HepG2 (cell line): Measurements from ENCODE around the gene NELL1. TPM values are rescaled to one million over a fixed set of nuclear protein-coding genes. Genes with fewer than 3 reads are reported as not detected.

ENCODE experiments used
- ATAC-seq: fragments of 200-7000 bp; cut with Tn5 transposase; 3 replicates; pipeline ENCODE4 v1.9.1; 2020; ENCODE audit warnings: mild to moderate bottlenecking, moderate library complexity
- BruUV-seq: library from RNA; stranded (reverse); fragments of 400-500 nt; replicated peaks from 2 replicates; lab custom pipeline; 2021; lab: Mats Ljungman, UMichigan
- CTCF ChIA-PET: fragments of 300-600 bp; formaldehyde crosslinking; extraction: SDS; loops from one replicate; lab custom pipeline; 2021; ENCODE audit warnings: low total read pairs, inconsistent platforms, low intra/inter-chr PET ratio; lab: Yijun Ruan, JAX
- POLR2A ChIA-PET: fragments of 350-600 bp; sonication (Branson Sonifier 250); formaldehyde crosslinking; loops from one replicate; lab custom pipeline; 2020; ENCODE audit warnings: antibody characterized with exemption, inconsistent platforms; lab: Yijun Ruan, JAX
- DNase-seq: peaks from one replicate; pipeline ENCODE4 v3.0.0-alpha.2; 2015; ENCODE audit warnings: low spot score
- FAIRE-seq: peaks from 3 replicates; lab custom pipeline; 2011; peaks lifted over from hg19 to GRCh38; lab: Jason Lieb, UNC
- H2AFZ ChIP-seq: one replicate; pipeline ENCODE4 v1.6.1; 2011; ENCODE audit warnings: low read length, inconsistent platforms
- H3K27ac ChIP-seq: fragments of 300-600 bp; 3 replicates; pipeline ENCODE4 v1.8.0; 2011; ENCODE audit warnings: mixed run types, mild to moderate bottlenecking, mixed read lengths, low read length, inconsistent platforms; ENCODE audit not compliant: insufficient read depth; ENCODE audit errors: extremely low read length
- H3K27me3 ChIP-seq, 2 experiments: fragments of 200-600 bp in 1 of 2; 2 replicates in 1 of 2; 3 replicates in 1 of 2; pipeline versions ENCODE4 v1.6.0 to v1.8.0; 2011; ENCODE audit warnings: low read length in 2 of 2, mild to moderate bottlenecking in 2 of 2, moderate library complexity in 2 of 2, inconsistent platforms in 1 of 2; ENCODE audit not compliant: insufficient read depth in 2 of 2, control insufficient read depth in 1 of 2
- H3K36me3 ChIP-seq, 2 experiments: fragments of 200-600 bp in 1 of 2; replicated peaks in 1 of 2; 2 replicates in 1 of 2; 3 replicates in 1 of 2; pipeline versions ENCODE4 v1.5.1 to v1.8.0; 2011; ENCODE audit warnings: low read length in 2 of 2, inconsistent platforms in 1 of 2; ENCODE audit not compliant: insufficient read depth in 2 of 2, control insufficient read depth in 1 of 2
- H3K4me1 ChIP-seq: 2 replicates; pipeline ENCODE4 v1.5.1; 2012; ENCODE audit warnings: low read length, inconsistent platforms; ENCODE audit not compliant: insufficient read depth
- H3K4me2 ChIP-seq: 2 replicates; pipeline ENCODE4 v1.6.0; 2011; ENCODE audit warnings: low read depth, low read length, inconsistent platforms
- H3K4me3 ChIP-seq, 3 experiments: fragments of 200-600 bp in 1 of 3; sonication (generic), shearing (Covaris generic) in 1 of 3; replicated peaks in 1 of 3; 2 replicates each; pipeline ENCODE4 v1.5.1; 2011 to 2016; ENCODE audit warnings: low read length in 3 of 3, inconsistent platforms in 2 of 3, low read depth in 2 of 3, mild to moderate bottlenecking in 2 of 3, control low read depth in 1 of 3, mixed read lengths in 1 of 3; ENCODE audit not compliant: insufficient read depth in 1 of 3
- H3K79me2 ChIP-seq: one replicate; pipeline ENCODE4 v1.6.1; 2011; ENCODE audit warnings: low read length, inconsistent platforms; ENCODE audit not compliant: insufficient read depth
- H3K9ac ChIP-seq: 2 replicates; pipeline ENCODE4 v1.6.0; 2011; ENCODE audit warnings: mild to moderate bottlenecking, low read depth, low read length, inconsistent platforms; ENCODE audit not compliant: insufficient read depth
- H3K9me3 ChIP-seq: 2 replicates; pipeline ENCODE4 v1.5.1; 2012; ENCODE audit warnings: mild to moderate bottlenecking, low read length
- H4K20me1 ChIP-seq: 2 replicates; pipeline ENCODE4 v1.6.0; 2011; ENCODE audit warnings: inconsistent platforms, mild to moderate bottlenecking, low read length, moderate library complexity; ENCODE audit not compliant: insufficient read depth
- HMG20B ChIP-seq: conservative IDR thresholded peaks from 2 replicates; pipeline ENCODE4 v1.6.1; 2016; ENCODE audit warnings: missing genetic modification reagents, missing compliant biosample characterization
- HNRNPL ChIP-seq: fragments of 200-400 bp; formaldehyde crosslinking; IDR thresholded peaks from 2 replicates; pipeline ENCODE4 v1.6.1; 2017; ENCODE audit warnings: mild to moderate bottlenecking, low read depth, low read length
- NR2F1 ChIP-seq, 2 experiments: fragments of 450-650 bp in 1 of 2; formaldehyde crosslinking in 1 of 2; IDR thresholded peaks; 2 replicates each; pipeline versions ENCODE4 v1.5.0 to v1.6.1; 2016 to 2020; ENCODE audit warnings: mild to moderate bottlenecking in 1 of 2, missing compliant biosample characterization in 1 of 2, missing genetic modification reagents in 1 of 2, moderate library complexity in 1 of 2
- RBM22 ChIP-seq: fragments of 200-400 bp; formaldehyde crosslinking; optimal IDR thresholded peaks from 2 replicates; pipeline ENCODE3; 2017; ENCODE audit warnings: mild to moderate bottlenecking, low read length, moderate library complexity
- SMC3 ChIP-seq: IDR thresholded peaks from 2 replicates; pipeline ENCODE4 v1.6.1; 2011; ENCODE audit warnings: low read length, improper control_type of control experiment
- SOX13 ChIP-seq, 3 experiments: fragments of 450-650 bp in 1 of 3; sonication (generic) in 1 of 3; formaldehyde crosslinking in 1 of 3; IDR thresholded peaks in 2 of 3; conservative IDR thresholded peaks in 1 of 3; 2 replicates each; pipeline versions ENCODE4 v1.5.0 to v1.6.1; 2016 to 2020; ENCODE audit warnings: antibody characterized with exemption in 1 of 3, mild to moderate bottlenecking in 1 of 3, missing compliant biosample characterization in 1 of 3, missing genetic modification reagents in 1 of 3, moderate library complexity in 1 of 3
- STAG1 ChIP-seq: sonication (generic); formaldehyde crosslinking; IDR thresholded peaks from 2 replicates; pipeline ENCODE4 v1.4.0; 2020; ENCODE audit warnings: missing genetic modification reagents
- TEAD2 ChIP-seq: sonication (generic); formaldehyde crosslinking; IDR thresholded peaks from 2 replicates; pipeline ENCODE4 v1.9.0; 2021; ENCODE audit warnings: missing genetic modification reagents
- ZNF124 ChIP-seq: sonication (generic); formaldehyde crosslinking; IDR thresholded peaks from 2 replicates; pipeline ENCODE4 v1.4.0; 2020; ENCODE audit warnings: missing genetic modification reagents
- ZNF335 ChIP-seq: sonication (generic); formaldehyde crosslinking; IDR thresholded peaks from 2 replicates; pipeline ENCODE4 v1.4.0; 2020; ENCODE audit warnings: missing genetic modification reagents
- WGBS: methylation state at CpG from one replicate; pipeline ENCODE4 v1.1.6; 2017; ENCODE audit warnings: low lambda C conversion rate; 5-methylcytosine and 5-hydroxymethylcytosine counted together
- in situ Hi-C: cut with HindIII; loops from 2 replicates; pipeline ENCODE4 v1.10.0; 2017; ENCODE audit warnings: low pct_unique_long_range_greater_than_20kb; ENCODE audit not compliant: extremely low pct_ligation_motif_present
- intact Hi-C: fragments of 100-400 bp; cut with micrococcal nuclease; formaldehyde crosslinking; loops from one replicate; pipeline ENCODE4 v1.10.0; 2022; ENCODE audit not compliant: unreplicated experiment
- polyA plus RNA-seq, 8 experiments: library from polyadenylated mRNA; depleted of rRNA in 3 of 8; stranded (reverse) in 7 of 8; unstranded in 1 of 8; fragments of >200 nt; fragmentation: Illumina TruSeq in 4 of 8; extraction: Trizol in 4 of 8; gene quantifications; 2 replicates each; pipeline versions ENCODE4 v1.2.1 to v1.2.3, GENCODE V29; 2011 to 2016; ENCODE audit warnings: low read depth in 4 of 8, missing spikeins in 1 of 8, mixed read lengths in 1 of 8; ENCODE audit not compliant: insufficient read depth in 1 of 8
- total RNA-seq, 5 experiments: library from RNA; depleted of rRNA; stranded (reverse); fragments of >200 nt; fragmentation: Illumina TruSeq; extraction: Trizol; gene quantifications; 2 replicates each; pipeline ENCODE4 v1.2.3, GENCODE V29; 2016; ENCODE audit warnings: low read depth in 1 of 5
- TF ChIP-seq, protein P1 (sequence below): fragments of 450-650 bp; IDR thresholded peaks from 2 replicates; pipeline ENCODE4 v1.6.1; 2016
- TF ChIP-seq, protein P2 (sequence below): IDR thresholded peaks from 2 replicates; pipeline ENCODE4 v1.6.1; 2016; ENCODE audit warnings: control low read depth
- TF ChIP-seq, protein P3 (sequence below): sonication (generic); formaldehyde crosslinking; IDR thresholded peaks from 2 replicates; pipeline ENCODE4 v1.5.0; 2020; ENCODE audit warnings: mild to moderate bottlenecking, missing genetic modification reagents, moderate library complexity

NELL1 gene
- total and polyA plus RNA-seq, 2 of the 13 experiments (the other 11 are each of a cell fraction or from before 2014, with no cell fraction given), result not detected

DNA sequence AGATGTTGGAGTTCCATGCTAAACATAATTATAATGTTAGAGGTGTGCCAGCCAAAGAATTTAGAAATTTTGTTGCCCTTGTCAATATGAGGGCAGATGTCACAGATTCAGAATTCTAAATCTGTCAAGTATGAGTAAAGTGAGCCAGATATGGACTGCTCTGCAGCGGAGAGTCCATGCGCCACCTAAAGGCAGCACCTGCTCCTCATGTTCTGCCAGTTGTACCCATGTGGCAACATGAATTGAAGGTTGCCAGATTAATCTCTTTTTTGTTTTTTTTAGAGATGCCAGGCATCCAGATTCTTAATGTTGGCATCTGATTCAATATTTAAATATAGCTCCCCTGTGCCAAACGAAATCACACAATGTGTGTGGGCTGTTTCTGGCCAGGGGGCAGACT lies 844.9 kb downstream of the NELL1 start:
- CTCF ChIA-PET, result no interaction called here
- peak; percentile 80 for ATAC-seq
- Histone ChIP-seq H3K27me3 (no peaks in the 10 kb centered on the region; a peak in 1 of 5 replicates), H4K20me1 (no peaks in the 10 kb centered on the region), H3K36me3 (no peaks in the 10 kb centered on the region), H3K4me3 (no peak overlapping the region), H2AFZ (no peak overlapping the region), H3K4me2 (no peak overlapping the region), H3K9me3 (no peaks in the 10 kb centered on the region), H3K4me1 (no peaks in the 10 kb centered on the region), H3K9ac (no peak overlapping the region), H3K79me2 (no peaks in the 10 kb centered on the region), H3K27ac (no peak overlapping the region)
- TF ChIP-seq, protein P1, sequence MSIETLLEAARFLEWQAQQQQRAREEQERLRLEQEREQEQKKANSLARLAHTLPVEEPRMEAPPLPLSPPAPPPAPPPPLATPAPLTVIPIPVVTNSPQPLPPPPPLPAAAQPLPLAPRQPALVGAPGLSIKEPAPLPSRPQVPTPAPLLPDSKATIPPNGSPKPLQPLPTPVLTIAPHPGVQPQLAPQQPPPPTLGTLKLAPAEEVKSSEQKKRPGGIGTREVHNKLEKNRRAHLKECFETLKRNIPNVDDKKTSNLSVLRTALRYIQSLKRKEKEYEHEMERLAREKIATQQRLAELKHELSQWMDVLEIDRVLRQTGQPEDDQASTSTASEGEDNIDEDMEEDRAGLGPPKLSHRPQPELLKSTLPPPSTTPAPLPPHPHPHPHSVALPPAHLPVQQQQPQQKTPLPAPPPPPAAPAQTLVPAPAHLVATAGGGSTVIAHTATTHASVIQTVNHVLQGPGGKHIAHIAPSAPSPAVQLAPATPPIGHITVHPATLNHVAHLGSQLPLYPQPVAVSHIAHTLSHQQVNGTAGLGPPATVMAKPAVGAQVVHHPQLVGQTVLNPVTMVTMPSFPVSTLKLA, result peak; percentile 43; the same call in 1 of the 2 replicates
- TF ChIP-seq SOX13 (IDR thresholded peaks at IDR 0.05) (no peak), SOX13 (CRISPR knock-in tag; conservative IDR thresholded peaks at IDR 0.05 in 1 of 2, IDR thresholded peaks at IDR 0.05 in 1 of 2) (no peak), SMC3 (peak; percentile 12; the same call in 1 of the 2 replicates), RBM22 (no peak), NR2F1 (CRISPR knock-in tag; IDR thresholded peaks at IDR 0.05) (no peak), HMG20B (no peak), TEAD2 (CRISPR knock-in tag) (no peak), ZNF124 (CRISPR knock-in tag) (no peak), STAG1 (peak; percentile 30; the same call in 1 of the 2 replicates), ZNF335 (CRISPR knock-in tag) (no peak), HNRNPL (no peak)
- TF ChIP-seq, protein P2, sequence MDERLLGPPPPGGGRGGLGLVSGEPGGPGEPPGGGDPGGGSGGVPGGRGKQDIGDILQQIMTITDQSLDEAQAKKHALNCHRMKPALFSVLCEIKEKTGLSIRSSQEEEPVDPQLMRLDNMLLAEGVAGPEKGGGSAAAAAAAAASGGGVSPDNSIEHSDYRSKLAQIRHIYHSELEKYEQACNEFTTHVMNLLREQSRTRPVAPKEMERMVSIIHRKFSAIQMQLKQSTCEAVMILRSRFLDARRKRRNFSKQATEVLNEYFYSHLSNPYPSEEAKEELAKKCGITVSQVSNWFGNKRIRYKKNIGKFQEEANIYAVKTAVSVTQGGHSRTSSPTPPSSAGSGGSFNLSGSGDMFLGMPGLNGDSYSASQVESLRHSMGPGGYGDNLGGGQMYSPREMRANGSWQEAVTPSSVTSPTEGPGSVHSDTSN (CRISPR knock-in tag), result no peak
- TF ChIP-seq, protein P3, sequence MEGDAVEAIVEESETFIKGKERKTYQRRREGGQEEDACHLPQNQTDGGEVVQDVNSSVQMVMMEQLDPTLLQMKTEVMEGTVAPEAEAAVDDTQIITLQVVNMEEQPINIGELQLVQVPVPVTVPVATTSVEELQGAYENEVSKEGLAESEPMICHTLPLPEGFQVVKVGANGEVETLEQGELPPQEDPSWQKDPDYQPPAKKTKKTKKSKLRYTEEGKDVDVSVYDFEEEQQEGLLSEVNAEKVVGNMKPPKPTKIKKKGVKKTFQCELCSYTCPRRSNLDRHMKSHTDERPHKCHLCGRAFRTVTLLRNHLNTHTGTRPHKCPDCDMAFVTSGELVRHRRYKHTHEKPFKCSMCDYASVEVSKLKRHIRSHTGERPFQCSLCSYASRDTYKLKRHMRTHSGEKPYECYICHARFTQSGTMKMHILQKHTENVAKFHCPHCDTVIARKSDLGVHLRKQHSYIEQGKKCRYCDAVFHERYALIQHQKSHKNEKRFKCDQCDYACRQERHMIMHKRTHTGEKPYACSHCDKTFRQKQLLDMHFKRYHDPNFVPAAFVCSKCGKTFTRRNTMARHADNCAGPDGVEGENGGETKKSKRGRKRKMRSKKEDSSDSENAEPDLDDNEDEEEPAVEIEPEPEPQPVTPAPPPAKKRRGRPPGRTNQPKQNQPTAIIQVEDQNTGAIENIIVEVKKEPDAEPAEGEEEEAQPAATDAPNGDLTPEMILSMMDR (CRISPR knock-in tag), result peak; percentile 49
- intact Hi-C loops (loop anchor here (5.0 kb wide), 2 partner anchors 618 to 1387 kb away; no protein-coding TSS in a partner anchor), in situ Hi-C loops (loop anchor here (5.0 kb wide), 1 partner anchor 867 kb away; no protein-coding TSS in a partner anchor)
- 7% methylated on average over 3 of the region's 3 CpGs for WGBS
- no TSS peak for BruUV-seq
- peak; percentile 1 for DNase-seq
- POLR2A ChIA-PET, result no interaction called here
- FAIRE-seq, result peak; percentile 23
